AG09309 (cell line): Measurements from ENCODE around the gene ZGPAT.

Experiments
- DNase-seq: peaks from one replicate; pipeline ENCODE4 v3.0.0-alpha.2; 2010; ENCODE audit warnings: low read depth
- H3K4me3 ChIP-seq: 2 replicates; pipeline ENCODE4 v1.5.1; 2011; ENCODE audit warnings: mild to moderate bottlenecking, low read depth, low read length, moderate library complexity; ENCODE audit not compliant: control insufficient read depth
- TF ChIP-seq, protein P1 (sequence below): IDR thresholded peaks from 2 replicates; pipeline ENCODE4 v1.5.1; 2011; ENCODE audit warnings: mild to moderate bottlenecking, low read depth, low read length, inconsistent platforms; ENCODE audit not compliant: insufficient read depth, control insufficient read depth; ENCODE audit errors: missing control alignments

The ZGPAT gene

DNA sequence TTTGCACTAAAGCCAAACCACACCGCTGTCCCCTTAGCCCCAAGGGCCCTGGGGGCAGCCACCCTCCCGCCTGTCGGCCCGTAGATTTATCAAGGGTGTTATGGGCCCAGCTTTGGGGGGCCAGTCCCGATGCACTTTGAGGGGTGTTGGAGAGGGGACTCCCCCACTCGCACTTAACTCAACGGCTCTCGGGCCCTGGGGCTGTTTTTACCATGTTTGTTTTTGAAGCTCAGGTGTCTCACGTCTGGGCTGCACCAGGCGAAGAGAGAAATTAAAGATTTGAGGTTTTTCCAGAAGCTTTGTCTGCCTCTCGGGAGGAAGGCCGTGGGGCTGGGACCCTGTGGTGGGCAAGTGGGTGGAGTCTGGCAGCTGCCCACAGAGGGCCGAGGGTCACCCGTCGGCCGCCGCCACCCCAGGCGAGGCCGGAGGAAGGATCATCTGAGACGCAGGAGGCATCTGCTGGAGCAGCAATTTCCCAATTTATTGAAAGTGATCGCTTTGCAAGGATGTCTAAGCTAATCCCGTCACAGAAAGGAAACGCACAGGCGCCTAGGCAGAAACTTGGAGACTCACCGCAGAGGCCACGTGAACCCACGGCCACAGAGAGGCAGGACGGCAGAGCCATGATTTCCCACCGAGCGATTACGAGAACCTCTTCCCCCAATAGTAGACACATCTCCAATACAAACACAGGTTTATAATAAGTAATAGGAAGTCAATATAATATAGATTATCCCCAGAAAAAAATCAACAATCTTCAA lies 35.6 kb downstream of the ZGPAT start:
- H3K4me3 ChIP-seq, result no peak overlapping the region
- no peak for DNase-seq
- TF ChIP-seq, protein P1, sequence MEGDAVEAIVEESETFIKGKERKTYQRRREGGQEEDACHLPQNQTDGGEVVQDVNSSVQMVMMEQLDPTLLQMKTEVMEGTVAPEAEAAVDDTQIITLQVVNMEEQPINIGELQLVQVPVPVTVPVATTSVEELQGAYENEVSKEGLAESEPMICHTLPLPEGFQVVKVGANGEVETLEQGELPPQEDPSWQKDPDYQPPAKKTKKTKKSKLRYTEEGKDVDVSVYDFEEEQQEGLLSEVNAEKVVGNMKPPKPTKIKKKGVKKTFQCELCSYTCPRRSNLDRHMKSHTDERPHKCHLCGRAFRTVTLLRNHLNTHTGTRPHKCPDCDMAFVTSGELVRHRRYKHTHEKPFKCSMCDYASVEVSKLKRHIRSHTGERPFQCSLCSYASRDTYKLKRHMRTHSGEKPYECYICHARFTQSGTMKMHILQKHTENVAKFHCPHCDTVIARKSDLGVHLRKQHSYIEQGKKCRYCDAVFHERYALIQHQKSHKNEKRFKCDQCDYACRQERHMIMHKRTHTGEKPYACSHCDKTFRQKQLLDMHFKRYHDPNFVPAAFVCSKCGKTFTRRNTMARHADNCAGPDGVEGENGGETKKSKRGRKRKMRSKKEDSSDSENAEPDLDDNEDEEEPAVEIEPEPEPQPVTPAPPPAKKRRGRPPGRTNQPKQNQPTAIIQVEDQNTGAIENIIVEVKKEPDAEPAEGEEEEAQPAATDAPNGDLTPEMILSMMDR, result no peak

DNA sequence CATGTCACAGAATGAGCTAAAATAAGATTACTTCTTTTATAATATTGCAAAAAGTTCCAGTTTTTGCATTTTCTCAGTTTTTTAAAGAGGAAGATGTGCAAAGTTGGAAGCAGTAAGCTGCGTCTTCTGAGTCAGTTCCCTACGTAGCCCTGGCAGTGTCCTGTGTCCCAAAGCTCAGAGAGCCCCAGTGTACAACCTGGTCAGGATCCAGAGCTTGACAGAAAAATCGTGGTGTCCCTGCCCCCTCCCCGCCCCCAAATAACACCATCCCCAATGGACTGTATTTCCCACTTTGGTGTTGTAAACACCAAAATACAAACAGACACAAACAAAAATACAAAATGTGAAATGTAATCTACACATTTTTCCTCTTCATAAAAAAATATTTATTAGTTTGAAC lies 36.3 kb downstream of the ZGPAT start:
- TF ChIP-seq, protein P1, result no peak
- H3K4me3 ChIP-seq, result no peak overlapping the region
- DNase-seq, result no peak

DNA sequence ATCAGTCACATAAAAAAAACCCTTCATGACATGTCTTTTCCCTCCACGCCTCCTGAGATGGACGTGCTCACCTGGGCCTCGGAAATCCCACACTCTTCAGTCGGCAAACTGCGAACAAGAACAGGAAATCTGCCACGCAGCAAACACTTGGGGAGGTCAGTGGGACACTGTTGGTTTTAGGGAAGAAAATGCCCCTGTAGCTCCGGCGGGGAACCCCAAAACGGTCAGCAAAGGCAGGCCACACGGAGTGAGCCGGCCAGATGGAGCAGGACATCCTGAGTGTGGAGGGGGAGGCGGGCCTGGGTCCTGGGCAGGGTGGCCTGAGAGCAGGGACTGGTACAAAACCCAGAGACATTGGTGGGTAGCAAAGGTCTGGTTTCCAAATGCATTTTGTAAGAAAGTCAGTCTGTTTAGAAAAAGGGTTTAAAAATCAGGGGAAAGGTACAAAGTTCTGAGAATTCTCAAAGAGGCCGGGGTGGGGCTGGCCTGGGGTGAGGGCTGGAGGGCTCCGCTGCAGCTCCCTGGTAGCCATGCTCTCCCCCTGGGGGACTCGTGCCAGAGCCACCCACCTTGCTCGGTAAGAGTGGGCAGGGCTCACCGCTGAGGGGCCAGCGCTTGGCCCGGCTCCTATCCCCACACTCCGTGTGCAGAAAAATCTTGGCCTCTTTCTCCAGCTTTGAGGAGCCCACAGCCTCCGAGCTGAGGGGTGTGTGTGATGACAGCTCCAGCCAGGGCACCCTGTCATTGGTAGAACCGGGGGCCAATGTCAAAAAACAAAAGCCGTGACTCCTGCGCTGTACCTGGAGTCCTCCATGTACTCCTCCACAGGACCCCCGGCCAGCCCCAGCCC lies 37.0 kb downstream of the ZGPAT start:
- no peak for DNase-seq
- no peak overlapping the region for H3K4me3 ChIP-seq
- TF ChIP-seq, protein P1, result no peak

DNA sequence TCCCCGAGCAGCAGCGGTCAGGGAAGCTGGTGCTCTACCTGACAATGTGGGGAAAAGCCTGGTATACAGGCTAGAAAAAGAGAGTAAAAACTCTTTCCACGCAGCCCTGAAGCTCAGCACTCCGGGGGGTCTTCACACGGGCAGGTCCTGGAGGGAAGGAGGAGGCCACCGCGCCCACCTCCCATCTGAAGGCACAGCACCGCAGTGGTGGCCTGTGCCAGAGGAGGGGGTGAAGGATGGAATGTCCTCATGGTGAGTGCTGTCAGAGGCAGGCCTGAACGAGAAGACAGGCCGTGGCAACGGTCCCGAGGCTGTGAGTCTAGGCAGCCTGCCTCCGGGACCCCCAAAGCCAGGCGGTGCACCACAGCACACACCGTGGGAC lies 37.6 kb downstream of the ZGPAT start:
- DNase-seq, result no peak
- no peak overlapping the region for H3K4me3 ChIP-seq
- TF ChIP-seq, protein P1, result no peak

DNA sequence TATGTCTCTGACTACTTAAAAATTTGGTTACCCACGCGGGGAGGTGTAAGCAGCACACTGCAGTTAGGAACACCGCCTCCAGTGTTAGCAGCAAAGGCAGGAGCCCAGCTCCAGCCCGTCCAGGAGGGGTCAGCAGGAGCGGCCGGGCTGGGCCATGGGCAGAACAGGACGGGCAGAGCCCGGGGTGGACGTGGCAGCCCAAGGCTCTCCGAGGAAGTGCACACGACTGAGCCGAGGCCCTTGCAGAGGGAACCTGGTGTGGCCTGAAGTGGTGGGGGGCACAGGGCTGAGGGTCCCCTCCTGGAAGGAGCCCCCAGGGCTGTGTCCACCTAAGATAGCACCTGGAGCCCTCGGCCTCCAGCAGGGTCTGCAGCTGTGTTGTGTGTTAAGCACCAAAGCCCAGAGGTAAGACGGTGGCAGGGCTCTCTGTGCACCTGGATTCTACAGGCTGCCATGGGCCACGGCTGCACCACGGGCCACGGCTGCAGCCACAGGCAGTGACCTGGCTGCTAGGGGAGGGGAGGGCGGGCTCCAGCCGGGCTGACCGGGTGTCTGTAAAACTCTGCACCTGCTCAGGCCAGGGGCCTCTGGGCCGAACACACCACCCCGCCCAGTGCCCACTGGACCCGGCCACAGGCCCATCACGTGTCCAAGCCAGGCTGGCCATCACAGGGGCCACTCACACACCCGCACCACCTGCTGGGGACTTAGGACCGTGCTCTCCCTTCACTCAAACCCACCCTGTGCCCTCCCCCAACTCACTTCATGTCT lies 38.3 kb downstream of the ZGPAT start:
- TF ChIP-seq, protein P1, result no peak
- no peak overlapping the region for H3K4me3 ChIP-seq
- DNase-seq, result no peak

DNA sequence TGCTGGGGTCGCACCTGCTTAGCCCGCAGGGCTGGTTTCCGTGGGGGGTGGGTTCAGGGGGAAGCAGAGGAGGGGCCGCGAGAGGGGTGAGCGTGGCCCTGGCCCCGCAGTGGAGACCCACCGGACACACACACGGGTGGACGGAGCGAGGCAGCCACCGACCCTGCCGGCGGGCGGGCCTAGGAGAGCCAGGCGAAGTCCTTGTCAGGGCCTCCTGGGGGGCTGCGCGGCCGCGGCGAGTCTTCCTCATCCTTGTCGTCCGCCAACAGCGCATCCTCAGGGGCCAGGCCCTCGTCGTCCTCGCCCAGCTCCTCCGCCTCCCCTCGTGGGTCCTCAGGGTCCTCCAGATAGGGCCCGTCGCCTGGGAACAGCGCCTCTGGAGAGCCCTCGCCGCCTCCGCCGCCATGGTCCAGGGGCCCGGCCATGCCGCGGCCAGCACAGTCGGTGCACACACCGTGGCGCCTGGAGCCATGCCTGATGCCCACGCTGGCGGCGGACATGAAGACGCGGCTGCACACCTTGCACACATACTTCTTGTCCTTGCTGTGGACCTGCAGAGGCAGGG lies 39.0 kb downstream of the ZGPAT start:
- TF ChIP-seq, protein P1, result no peak

More for the DNA sequence above, 39.0 kb downstream of the ZGPAT start:
- no peak overlapping the region for H3K4me3 ChIP-seq
- DNase-seq, result no peak
